B cell (primary cell): ENCODE measurements around the gene RBPJL.

ENCODE experiments used
- EZH2 ChIP-seq: IDR thresholded peaks from 2 replicates; pipeline ENCODE4 v1.6.1; 2012; ENCODE audit warnings: borderline replicate concordance, low read depth, mild to moderate bottlenecking, moderate library complexity, low read length; ENCODE audit not compliant: insufficient read depth, poor library complexity, severe bottlenecking
- TF ChIP-seq, protein P1 (sequence below): fragments of 200-600 bp; IDR thresholded peaks from one replicate; pipeline ENCODE4 v1.8.0; 2022; ENCODE audit warnings: antibody characterized with exemption, mild to moderate bottlenecking

DNA sequence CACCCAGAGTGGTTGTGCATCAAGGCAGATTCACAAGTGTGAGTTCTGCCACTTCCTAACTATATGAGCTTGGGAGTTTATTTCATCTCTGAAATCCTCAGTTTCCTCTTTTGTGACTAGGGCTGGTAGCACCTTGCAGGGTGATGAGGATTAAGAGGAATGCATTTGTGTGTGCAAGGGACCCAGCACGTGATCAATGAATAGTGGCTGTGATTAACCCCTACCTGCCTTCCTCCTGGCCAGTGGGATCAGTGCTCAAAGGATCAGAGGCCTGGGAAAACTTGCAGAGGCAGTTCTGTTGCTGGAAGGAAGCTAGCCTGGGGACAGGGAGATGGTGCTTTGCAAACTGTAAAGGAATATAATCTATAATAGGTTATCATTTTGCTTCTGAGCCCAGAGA lies 34.3 kb downstream of the RBPJL start:
- TF ChIP-seq, protein P1, sequence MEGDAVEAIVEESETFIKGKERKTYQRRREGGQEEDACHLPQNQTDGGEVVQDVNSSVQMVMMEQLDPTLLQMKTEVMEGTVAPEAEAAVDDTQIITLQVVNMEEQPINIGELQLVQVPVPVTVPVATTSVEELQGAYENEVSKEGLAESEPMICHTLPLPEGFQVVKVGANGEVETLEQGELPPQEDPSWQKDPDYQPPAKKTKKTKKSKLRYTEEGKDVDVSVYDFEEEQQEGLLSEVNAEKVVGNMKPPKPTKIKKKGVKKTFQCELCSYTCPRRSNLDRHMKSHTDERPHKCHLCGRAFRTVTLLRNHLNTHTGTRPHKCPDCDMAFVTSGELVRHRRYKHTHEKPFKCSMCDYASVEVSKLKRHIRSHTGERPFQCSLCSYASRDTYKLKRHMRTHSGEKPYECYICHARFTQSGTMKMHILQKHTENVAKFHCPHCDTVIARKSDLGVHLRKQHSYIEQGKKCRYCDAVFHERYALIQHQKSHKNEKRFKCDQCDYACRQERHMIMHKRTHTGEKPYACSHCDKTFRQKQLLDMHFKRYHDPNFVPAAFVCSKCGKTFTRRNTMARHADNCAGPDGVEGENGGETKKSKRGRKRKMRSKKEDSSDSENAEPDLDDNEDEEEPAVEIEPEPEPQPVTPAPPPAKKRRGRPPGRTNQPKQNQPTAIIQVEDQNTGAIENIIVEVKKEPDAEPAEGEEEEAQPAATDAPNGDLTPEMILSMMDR, result no peak
- no peak for TF ChIP-seq EZH2
